Neural progenitor cell (in vitro differentiated cells): ENCODE measurements around the gene KLB. TPM values are rescaled to one million over a fixed set of nuclear protein-coding genes. Genes with fewer than 3 reads are reported as not detected.

Experiments
- DNase-seq: peaks from one replicate; pipeline ENCODE4 v3.0.0-alpha.2; 2016; ENCODE audit warnings: low spot score
- H2AFZ ChIP-seq: fragments of 200-600 bp; sonication (generic); replicated peaks from 2 replicates; pipeline ENCODE4 v1.6.1; 2016; ENCODE audit warnings: antibody characterized with exemption
- H3F3A ChIP-seq: fragments of 200-600 bp; sonication (generic); 2 replicates; pipeline ENCODE4 v1.6.1; 2016; ENCODE audit warnings: antibody characterized with exemption, low read depth
- H3K27ac ChIP-seq: fragments of 200-600 bp; sonication (generic); 2 replicates; pipeline ENCODE4 v1.5.1; 2016; ENCODE audit warnings: mild to moderate bottlenecking
- H3K27me3 ChIP-seq: fragments of 200-600 bp; sonication (generic); 2 replicates; pipeline ENCODE4 v1.6.1; 2016; ENCODE audit warnings: mild to moderate bottlenecking, moderate library complexity
- H3K36me3 ChIP-seq: fragments of 200-600 bp; sonication (generic); 2 replicates; pipeline ENCODE4 v1.5.1; 2016
- H3K4me1 ChIP-seq: fragments of 200-600 bp; sonication (generic); 2 replicates; pipeline ENCODE4 v1.6.1; 2016; ENCODE audit warnings: mixed run types
- H3K4me2 ChIP-seq: fragments of 200-600 bp; sonication (generic); 2 replicates; pipeline ENCODE4 v1.6.1; 2016
- H3K4me3 ChIP-seq: fragments of 200-600 bp; sonication (generic); 2 replicates; pipeline ENCODE4 v1.5.1; 2016
- H3K79me2 ChIP-seq: fragments of 200-600 bp; sonication (generic); 2 replicates; pipeline ENCODE4 v1.6.1; 2016; ENCODE audit warnings: low read depth
- H3K9ac ChIP-seq: fragments of 200-600 bp; sonication (generic); 2 replicates; pipeline ENCODE4 v1.6.1; 2016
- H3K9me3 ChIP-seq: fragments of 200-600 bp; sonication (generic); 2 replicates; pipeline ENCODE4 v1.5.1; 2016; ENCODE audit warnings: low read depth
- H4K20me1 ChIP-seq: fragments of 200-600 bp; sonication (generic); 2 replicates; pipeline ENCODE4 v1.6.1; 2016; ENCODE audit warnings: low read depth
- H3K27ac Mint-ChIP-seq: 3 replicates; pipeline ENCODE4 v1.8.0; 2021; ENCODE audit warnings: mixed read lengths
- H3K27me3 Mint-ChIP-seq: 2 replicates; pipeline ENCODE4 v1.8.0; 2022; ENCODE audit warnings: low read depth, mild to moderate bottlenecking, inconsistent platforms, moderate library complexity, mixed read lengths; ENCODE audit not compliant: insufficient read depth
- H3K36me3 Mint-ChIP-seq: 3 replicates; pipeline ENCODE4 v1.8.0; 2021; ENCODE audit warnings: mixed read lengths
- H3K4me1 Mint-ChIP-seq: 3 replicates; pipeline ENCODE4 v1.8.0; 2021; ENCODE audit warnings: mixed read lengths
- H3K4me3 Mint-ChIP-seq: 3 replicates; pipeline ENCODE4 v1.8.0; 2021; ENCODE audit warnings: mild to moderate bottlenecking, moderate library complexity, mixed read lengths
- H3K9me3 Mint-ChIP-seq: 3 replicates; pipeline ENCODE4 v1.8.0; 2020; ENCODE audit warnings: mixed read lengths
- EZH2 ChIP-seq: fragments of 200-600 bp; sonication (generic); IDR thresholded peaks from 2 replicates; pipeline ENCODE4 v1.6.1; 2017; ENCODE audit warnings: antibody characterized with exemption, mild to moderate bottlenecking, moderate library complexity
- EZH2phosphoT487 ChIP-seq: fragments of 200-600 bp; sonication (generic); IDR thresholded peaks from 2 replicates; pipeline ENCODE4 v1.6.1; 2017; ENCODE audit warnings: antibody characterized with exemption
- total RNA-seq: library from RNA; depleted of rRNA; stranded (reverse); fragments of >200 nt; gene quantifications from 2 replicates; pipeline ENCODE4 v1.2.3, GENCODE V29; 2015; ENCODE audit warnings: low replicate concordance
- TF ChIP-seq, protein P1 (sequence below): fragments of 200-600 bp; sonication (generic); IDR thresholded peaks from 2 replicates; pipeline ENCODE4 v1.5.1; 2017; ENCODE audit warnings: antibody characterized with exemption, mild to moderate bottlenecking

KLB gene
- total RNA-seq, 1 donor from 2014 or later: not detected

DNA sequence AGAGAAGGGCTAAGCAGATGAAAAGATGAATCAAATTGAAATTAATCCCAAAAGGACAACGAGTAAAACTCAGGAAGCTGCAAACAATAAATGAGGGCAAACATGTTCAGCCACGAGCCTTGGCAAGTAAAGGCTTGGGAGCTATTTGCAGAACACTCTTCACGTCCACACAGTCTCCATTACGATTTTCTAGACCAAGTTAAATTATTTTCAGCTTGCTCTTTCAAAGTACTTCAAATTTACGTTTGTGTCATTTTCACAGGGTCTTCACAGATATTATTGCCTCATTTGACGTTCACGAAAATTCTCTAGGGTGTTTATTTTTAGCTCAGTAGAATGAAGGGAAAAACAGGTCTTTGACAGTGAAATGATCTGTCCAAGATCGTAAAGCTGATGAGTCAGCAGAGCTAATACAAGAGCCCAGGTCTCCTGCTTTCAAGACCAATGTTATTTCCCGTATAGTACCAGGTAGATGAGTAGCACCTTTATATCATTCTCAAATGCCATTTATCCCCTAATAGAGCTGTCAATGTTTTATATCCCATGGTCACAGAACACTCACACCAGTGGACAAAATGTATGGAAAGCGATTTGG is 20.9 kb downstream of the KLB start:
- Histone ChIP-seq H3K4me1 (peaks cover 7% of the 10 kb centered on the region), H2AFZ (no peak overlapping the region), H4K20me1 (no peaks in the 10 kb centered on the region), H3K36me3 (no peaks in the 10 kb centered on the region), H3K4me2 (no peak overlapping the region), H3K9ac (no peak overlapping the region), H3K79me2 (no peaks in the 10 kb centered on the region), H3K27me3 (no peaks in the 10 kb centered on the region), H3K4me3 (no peak overlapping the region), H3K27ac (no peak overlapping the region), H3F3A (no peaks in the 10 kb centered on the region), H3K9me3 (no peaks in the 10 kb centered on the region)
- no peak for TF ChIP-seq EZH2phosphoT487
- TF ChIP-seq EZH2: no peak
- TF ChIP-seq, protein P1, sequence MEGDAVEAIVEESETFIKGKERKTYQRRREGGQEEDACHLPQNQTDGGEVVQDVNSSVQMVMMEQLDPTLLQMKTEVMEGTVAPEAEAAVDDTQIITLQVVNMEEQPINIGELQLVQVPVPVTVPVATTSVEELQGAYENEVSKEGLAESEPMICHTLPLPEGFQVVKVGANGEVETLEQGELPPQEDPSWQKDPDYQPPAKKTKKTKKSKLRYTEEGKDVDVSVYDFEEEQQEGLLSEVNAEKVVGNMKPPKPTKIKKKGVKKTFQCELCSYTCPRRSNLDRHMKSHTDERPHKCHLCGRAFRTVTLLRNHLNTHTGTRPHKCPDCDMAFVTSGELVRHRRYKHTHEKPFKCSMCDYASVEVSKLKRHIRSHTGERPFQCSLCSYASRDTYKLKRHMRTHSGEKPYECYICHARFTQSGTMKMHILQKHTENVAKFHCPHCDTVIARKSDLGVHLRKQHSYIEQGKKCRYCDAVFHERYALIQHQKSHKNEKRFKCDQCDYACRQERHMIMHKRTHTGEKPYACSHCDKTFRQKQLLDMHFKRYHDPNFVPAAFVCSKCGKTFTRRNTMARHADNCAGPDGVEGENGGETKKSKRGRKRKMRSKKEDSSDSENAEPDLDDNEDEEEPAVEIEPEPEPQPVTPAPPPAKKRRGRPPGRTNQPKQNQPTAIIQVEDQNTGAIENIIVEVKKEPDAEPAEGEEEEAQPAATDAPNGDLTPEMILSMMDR: no peak
- Mint-ChIP-seq H3K27me3 (peaks cover 3% of the 10 kb centered on the region), H3K4me1 (no peaks in the 10 kb centered on the region), H3K27ac (no peak overlapping the region), H3K4me3 (no peak overlapping the region), H3K9me3 (no peaks in the 10 kb centered on the region), H3K36me3 (no peaks in the 10 kb centered on the region)
- no peak for DNase-seq

DNA sequence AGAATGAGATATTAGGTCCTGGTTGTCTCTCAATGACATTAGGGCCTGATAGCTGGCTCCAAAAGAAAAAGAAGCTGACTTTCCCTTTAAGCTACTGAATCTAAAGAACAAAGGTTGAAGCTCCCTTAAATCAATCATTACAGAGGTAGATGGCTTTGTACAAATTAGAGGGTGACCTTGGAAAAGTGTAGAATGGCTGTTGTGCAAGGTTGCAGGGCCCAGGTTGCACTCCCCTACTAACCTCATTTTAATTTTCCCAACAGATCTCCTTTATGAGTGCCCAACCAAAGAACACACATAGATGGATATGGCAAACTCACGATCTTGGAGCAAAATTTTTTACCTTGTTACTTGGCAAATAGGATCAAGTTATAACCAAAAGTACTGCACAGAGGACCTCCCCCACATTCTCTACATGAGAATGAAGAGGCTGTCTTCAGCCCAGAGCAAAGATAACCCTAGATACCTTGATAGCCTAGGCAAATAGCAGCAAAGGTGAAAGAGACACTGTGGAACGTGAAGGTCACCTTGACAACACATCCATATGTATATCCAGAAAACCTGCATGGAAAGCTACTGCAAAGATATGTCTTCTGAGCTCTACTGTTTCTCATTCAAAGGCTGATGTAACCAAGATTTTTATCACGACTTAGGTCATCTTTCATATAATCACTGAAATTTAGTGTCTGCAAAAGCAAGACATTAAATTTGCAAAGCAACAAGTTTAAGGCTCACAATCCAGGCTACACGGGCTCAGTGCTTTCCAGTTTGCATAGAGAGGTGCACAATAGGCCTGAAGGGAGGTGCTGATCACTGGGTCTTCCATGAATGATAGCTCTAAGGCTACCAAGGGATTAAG is 23.0 kb downstream of the KLB start:
- Histone ChIP-seq H3K4me2 (peak overlapping the region; percentile 11), H3K9ac (no peak overlapping the region), H3F3A (no peaks in the 10 kb centered on the region), H4K20me1 (no peaks in the 10 kb centered on the region), H2AFZ (no peak overlapping the region), H3K4me1 (peaks cover 7% of the 10 kb centered on the region), H3K27ac (no peak overlapping the region), H3K4me3 (no peak overlapping the region), H3K27me3 (no peaks in the 10 kb centered on the region), H3K9me3 (no peaks in the 10 kb centered on the region), H3K79me2 (no peaks in the 10 kb centered on the region), H3K36me3 (no peaks in the 10 kb centered on the region)
- TF ChIP-seq EZH2: no peak
- no peak overlapping the region for H3K4me3 Mint-ChIP-seq
- H3K4me1 Mint-ChIP-seq: no peaks in the 10 kb centered on the region
- no peaks in the 10 kb centered on the region for H3K36me3 Mint-ChIP-seq
- H3K9me3 Mint-ChIP-seq: no peaks in the 10 kb centered on the region
- H3K27ac Mint-ChIP-seq: no peak overlapping the region
- H3K27me3 Mint-ChIP-seq: peaks cover 3% of the 10 kb centered on the region
- DNase-seq: peak; percentile 25

DNA sequence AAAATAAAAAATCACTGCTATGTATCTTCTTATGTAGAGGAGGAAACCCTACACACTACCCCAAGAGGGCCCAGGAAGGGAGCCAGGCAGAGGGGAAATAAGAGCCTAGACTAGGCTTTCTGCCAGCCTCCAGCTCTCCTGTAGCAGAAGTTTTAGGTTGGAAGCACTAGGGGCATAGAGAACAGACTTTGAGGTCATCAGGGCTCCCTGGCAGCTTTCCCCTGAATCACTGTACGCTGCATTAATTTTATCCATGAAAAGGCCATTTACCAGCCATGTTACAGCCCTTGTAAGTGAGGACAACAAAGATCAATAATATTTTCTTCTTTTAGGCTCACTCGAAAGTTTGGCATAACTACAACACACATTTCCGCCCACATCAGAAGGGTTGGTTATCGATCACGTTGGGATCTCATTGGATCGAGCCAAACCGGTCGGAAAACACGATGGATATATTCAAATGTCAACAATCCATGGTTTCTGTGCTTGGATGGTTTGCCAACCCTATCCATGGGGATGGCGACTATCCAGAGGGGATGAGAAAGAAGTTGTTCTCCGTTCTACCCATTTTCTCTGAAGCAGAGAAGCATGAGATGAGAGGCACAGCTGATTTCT is 27.3 kb downstream of the KLB start:
- no peak overlapping the region for H3K4me3 ChIP-seq
- Mint-ChIP-seq H3K4me1 (no peaks in the 10 kb centered on the region), H3K36me3 (no peaks in the 10 kb centered on the region), H3K27me3 (peaks cover 3% of the 10 kb centered on the region), H3K4me3 (no peak overlapping the region), H3K9me3 (no peaks in the 10 kb centered on the region), H3K27ac (no peak overlapping the region)
- no peak for DNase-seq
- no peaks in the 10 kb centered on the region for H4K20me1 ChIP-seq
- H3K27me3 ChIP-seq: no peaks in the 10 kb centered on the region
- no peaks in the 10 kb centered on the region for H3K36me3 ChIP-seq
- no peak overlapping the region for H3K27ac ChIP-seq
- H3K9ac ChIP-seq: no peak overlapping the region
- H3K9me3 ChIP-seq: no peaks in the 10 kb centered on the region
- H3K4me1 ChIP-seq: peaks cover 7% of the 10 kb centered on the region
- no peak overlapping the region for H3K4me2 ChIP-seq
- no peaks in the 10 kb centered on the region for H3K79me2 ChIP-seq
- TF ChIP-seq EZH2: no peak
- H2AFZ ChIP-seq: no peak overlapping the region
- H3F3A ChIP-seq: no peaks in the 10 kb centered on the region

DNA sequence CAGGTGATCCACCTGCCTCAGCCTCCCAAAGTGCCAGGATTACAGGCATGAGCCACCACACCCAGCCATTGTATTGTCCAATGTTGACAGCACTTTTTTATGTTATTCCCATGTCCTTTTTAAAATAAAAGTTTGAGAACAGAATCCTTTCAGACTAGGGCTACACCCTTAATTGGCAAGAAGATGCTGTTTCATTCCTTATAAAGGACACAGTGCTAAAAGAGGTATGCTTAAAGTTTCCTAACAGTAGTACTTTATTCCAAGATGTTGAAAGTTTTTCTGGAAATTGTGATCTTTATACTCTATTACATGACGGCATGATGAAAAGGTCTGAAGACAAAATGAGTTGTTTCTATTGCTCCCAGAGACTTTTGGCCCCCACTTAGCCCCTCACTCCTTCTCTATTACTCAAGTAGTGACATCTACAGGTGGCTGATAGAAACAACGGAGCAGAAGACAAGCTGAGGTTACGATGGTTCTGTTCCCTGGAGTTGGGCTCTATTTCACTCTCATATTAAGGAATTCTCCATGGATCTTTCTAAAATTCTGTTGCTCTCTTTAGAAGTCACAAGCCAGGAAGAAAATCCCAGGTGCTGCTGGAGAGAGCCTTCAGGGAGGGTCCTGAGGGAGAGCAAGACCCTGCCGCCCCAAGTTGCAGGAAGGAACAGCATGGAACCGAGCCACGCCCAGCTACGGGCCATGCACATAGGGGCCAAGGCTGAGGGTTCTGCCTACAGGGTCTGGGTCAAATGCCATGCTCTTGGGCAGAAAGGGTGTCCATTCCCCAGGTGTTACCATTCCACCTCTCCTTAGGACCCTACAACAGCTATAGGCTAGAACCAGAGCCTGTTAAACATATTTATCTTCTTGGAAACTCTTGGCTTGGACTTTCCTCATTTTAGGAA is 29.2 kb downstream of the KLB start:
- H3K36me3 ChIP-seq: no peaks in the 10 kb centered on the region
- Mint-ChIP-seq H3K36me3 (no peaks in the 10 kb centered on the region), H3K27me3 (peaks cover 3% of the 10 kb centered on the region), H3K4me3 (no peak overlapping the region), H3K9me3 (no peaks in the 10 kb centered on the region), H3K27ac (no peak overlapping the region), H3K4me1 (no peaks in the 10 kb centered on the region)
- H3K9me3 ChIP-seq: no peaks in the 10 kb centered on the region
- H3K27me3 ChIP-seq: no peaks in the 10 kb centered on the region
- no peak overlapping the region for H2AFZ ChIP-seq
- no peak overlapping the region for H3K4me2 ChIP-seq
- no peak overlapping the region for H3K4me3 ChIP-seq
- no peak for DNase-seq
- no peak overlapping the region for H3K9ac ChIP-seq
- H3K4me1 ChIP-seq: no peaks in the 10 kb centered on the region
- no peaks in the 10 kb centered on the region for H4K20me1 ChIP-seq
- no peaks in the 10 kb centered on the region for H3K79me2 ChIP-seq
- H3F3A ChIP-seq: no peaks in the 10 kb centered on the region
- TF ChIP-seq, protein P1: peak; percentile 48
- TF ChIP-seq EZH2phosphoT487: no peak
- H3K27ac ChIP-seq: no peak overlapping the region
